Measurements from ENCODE around the gene ZBTB17. TPM values are rescaled to one million over a fixed set of nuclear protein-coding genes. Genes with fewer than 3 reads are reported as not detected.

The ZBTB17 gene
- total and polyA plus RNA-seq, 7 donors: 17.4 to 38.7 (median 24.3) TPM

- H3K9me3 ChIP-seq: no peaks in the 10 kb centered on the region
- H3K27me3 ChIP-seq: no peaks in the 10 kb centered on the region
- DNase-seq: peak; percentile 94
- WGBS, 2 donors: 69 to 74% methylated on average over 17 of the region's 17 CpGs
- no peaks in the 10 kb centered on the region for H3K36me3 ChIP-seq
- intact Hi-C loops (cut with DNase I): no loop called here
- H3K4me3 ChIP-seq: peak overlapping the region in 2 of 4 donors; percentile 56 to 63
- H3K27ac ChIP-seq: peak overlapping the region; percentile 92 to 94 (median 94)
- peaks cover 3 to 76% (median 65%) of the 10 kb centered on the region in 4 donors for H3K4me1 ChIP-seq
- TF ChIP-seq POLR2AphosphoS5 (IDR thresholded peaks at IDR 0.05): peak; percentile 40 to 65 (median 52)
- TF ChIP-seq POLR2A (IDR thresholded peaks at IDR 0.05): peak in 1 of 2 donors; percentile 18
- no peak for TF ChIP-seq CTCF (IDR thresholded peaks at IDR 0.05)
- peak in 1 of 4 donors; percentile 79 for TF ChIP-seq EP300 (IDR thresholded peaks at IDR 0.05)
These were observed 38.9 kb upstream of the ZBTB17 start for GRCh38 chr1:16014509-16015482.

GRCh38 chr1:16013908-16014258 is 38.0 kb upstream of the ZBTB17 start:
- DNase-seq: no peak
- H3K27ac ChIP-seq: peak overlapping the region; percentile 92 to 94 (median 94)
- TF ChIP-seq POLR2A (IDR thresholded peaks at IDR 0.05) (no peak), EP300 (IDR thresholded peaks at IDR 0.05) (no peak), CTCF (IDR thresholded peaks at IDR 0.05) (no peak)
- H3K4me1 ChIP-seq: peaks cover 3 to 68% (median 57%) of the 10 kb centered on the region in 4 donors
- H3K9me3 ChIP-seq: no peaks in the 10 kb centered on the region
- WGBS, 2 donors: 31 to 62% methylated on average over 4 of the region's 4 CpGs
- H3K36me3 ChIP-seq: no peaks in the 10 kb centered on the region
- H3K4me3 ChIP-seq: peak overlapping the region in 2 of 4 donors; percentile 31 to 50
- intact Hi-C loops (cut with DNase I): no loop called here
- H3K27me3 ChIP-seq: no peaks in the 10 kb centered on the region

GRCh38 chr1:16013220-16013907 is 37.5 kb upstream of the ZBTB17 start:
- peak overlapping the region; percentile 24 to 50 (median 39) for H3K4me3 ChIP-seq
- H3K27ac ChIP-seq: peak overlapping the region; percentile 92 to 94 (median 94)
- 11 to 23% methylated on average over 28 of the region's 28 CpGs for WGBS, 2 donors
- H3K27me3 ChIP-seq: no peaks in the 10 kb centered on the region
- H3K4me1 ChIP-seq: peaks cover 0 to 65% (median 52%) of the 10 kb centered on the region in 4 donors
- TF ChIP-seq CTCF (IDR thresholded peaks at IDR 0.05) (no peak), POLR2A (IDR thresholded peaks at IDR 0.05) (no peak), POLR2AphosphoS5 (IDR thresholded peaks at IDR 0.05) (peak; percentile 52 to 79 (median 56)), EP300 (IDR thresholded peaks at IDR 0.05) (peak in 2 of 4 donors; percentile 77 to 96)
- intact Hi-C loops (cut with DNase I): no loop called here
- peak; percentile 93 for DNase-seq
- no peaks in the 10 kb centered on the region for H3K9me3 ChIP-seq
- H3K36me3 ChIP-seq: no peaks in the 10 kb centered on the region

GRCh38 chr1:16012590-16013219 is 36.8 kb upstream of the ZBTB17 start:
- 4 to 6% methylated on average over 36 of the region's 36 CpGs for WGBS, 2 donors
- Histone ChIP-seq H3K4me3 (peak overlapping the region; percentile 24 to 50 (median 39)), H3K36me3 (no peaks in the 10 kb centered on the region), H3K27ac (peak overlapping the region; percentile 92 to 94 (median 94)), H3K9me3 (no peaks in the 10 kb centered on the region), H3K27me3 (no peaks in the 10 kb centered on the region), H3K4me1 (peaks cover 0 to 58% (median 46%) of the 10 kb centered on the region in 4 donors)
- intact Hi-C loops (cut with DNase I): no loop called here
- DNase-seq: peak; percentile 89
- TF ChIP-seq POLR2A (IDR thresholded peaks at IDR 0.05) (no peak), POLR2AphosphoS5 (IDR thresholded peaks at IDR 0.05) (peak in 3 of 4 donors; percentile 6 to 58 (median 20))

Data from sigmoid colon (tissue), 7 donors.